ENCODE data around the gene EOGT. TPM values are rescaled to one million over a fixed set of nuclear protein-coding genes. Genes with fewer than 3 reads are reported as not detected.

EOGT gene
- polyA plus RNA-seq, 3 donors from 2014 or later: 3.2 to 4.4 (median 3.9) TPM

DNA sequence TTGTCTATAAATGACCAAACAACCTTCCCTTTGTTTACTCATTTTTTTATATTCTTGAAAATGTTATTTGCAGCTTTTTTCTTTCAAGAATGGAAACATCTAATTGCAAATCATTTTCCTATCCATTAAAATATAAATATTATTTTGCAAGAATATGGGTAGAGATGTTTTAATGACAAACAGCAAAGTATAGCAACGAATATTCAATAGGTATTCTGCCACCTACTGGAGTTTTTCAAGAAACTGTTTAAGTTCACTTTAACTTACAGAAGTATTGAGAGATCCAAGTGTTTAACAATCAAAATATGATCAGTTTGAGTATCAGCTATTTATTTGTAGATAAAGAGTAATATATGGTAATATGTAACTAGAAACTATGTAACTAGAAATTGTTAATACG is 6.9 kb upstream of the EOGT start:
- H3K36me3 Mint-ChIP-seq: peaks cover 5 to 26% (median 7%) of the 10 kb centered on the region in 3 donors
- no peak for DNase-seq
- no peaks in the 10 kb centered on the region for H3K27me3 Mint-ChIP-seq (ENCODE audit: low read depth in 3 of 3)
- H3K9me3 Mint-ChIP-seq: no peaks in the 10 kb centered on the region
- H3K27ac Mint-ChIP-seq: no peak overlapping the region
- no peak overlapping the region for H3K4me3 Mint-ChIP-seq
- no peaks in the 10 kb centered on the region for H3K4me1 Mint-ChIP-seq

DNA sequence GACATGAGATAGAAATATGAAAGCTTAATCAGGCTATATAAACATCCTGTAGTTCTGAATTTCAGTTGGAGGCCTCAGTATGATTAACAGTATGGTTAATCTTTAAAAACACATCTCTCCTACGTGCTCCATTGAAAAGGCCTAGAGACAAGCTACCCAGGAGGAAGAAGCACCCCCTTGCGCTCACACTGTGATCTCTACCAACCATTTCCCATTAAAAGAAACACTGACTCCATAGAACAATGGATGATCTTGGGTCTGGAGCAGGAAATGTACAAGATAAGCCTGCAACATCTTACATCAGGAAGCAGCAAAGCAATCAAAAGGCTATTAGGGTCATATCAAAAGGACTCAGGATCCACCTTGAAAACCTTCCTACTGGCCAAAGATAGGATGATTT is 3.4 kb upstream of the EOGT start:
- H3K4me1 Mint-ChIP-seq: peaks cover 11 to 23% of the 10 kb centered on the region in 2 donors
- DNase-seq: no peak
- H3K27ac Mint-ChIP-seq: peak overlapping the region in 1 of 6 donors; percentile 31
- H3K36me3 Mint-ChIP-seq: peaks cover 0 to 17% (median 0%) of the 10 kb centered on the region in 3 donors
- peaks cover 0 to 2% (median 2%) of the 10 kb centered on the region in 3 donors for H3K27me3 Mint-ChIP-seq (ENCODE audit: low read depth in 3 of 3)
- no peak overlapping the region for H3K4me3 Mint-ChIP-seq
- H3K9me3 Mint-ChIP-seq: no peaks in the 10 kb centered on the region

DNA sequence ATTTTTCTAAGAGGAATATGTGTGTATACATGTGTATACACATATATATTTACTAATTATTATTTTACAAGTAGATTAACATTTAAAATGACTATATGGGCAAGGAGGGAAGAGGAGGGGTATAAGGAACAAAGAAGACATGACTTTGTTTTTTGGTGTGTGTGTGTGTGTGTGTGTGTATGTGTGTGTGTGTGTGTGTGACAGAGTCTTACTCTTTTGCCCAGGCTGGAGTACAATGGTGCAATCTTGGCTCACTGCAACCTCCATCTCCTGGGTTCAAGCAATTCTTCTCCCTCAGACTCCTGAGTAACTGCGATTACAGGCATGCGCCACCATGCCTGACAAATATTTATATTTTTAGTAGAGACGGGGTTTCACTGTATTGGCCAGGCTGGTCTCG is 2.6 kb upstream of the EOGT start:
- Mint-ChIP-seq H3K27me3 (ENCODE audit: low read depth in 3 of 3) (peaks cover 0 to 2% (median 2%) of the 10 kb centered on the region in 3 donors), H3K9me3 (no peaks in the 10 kb centered on the region), H3K27ac (no peak overlapping the region)

DNA sequence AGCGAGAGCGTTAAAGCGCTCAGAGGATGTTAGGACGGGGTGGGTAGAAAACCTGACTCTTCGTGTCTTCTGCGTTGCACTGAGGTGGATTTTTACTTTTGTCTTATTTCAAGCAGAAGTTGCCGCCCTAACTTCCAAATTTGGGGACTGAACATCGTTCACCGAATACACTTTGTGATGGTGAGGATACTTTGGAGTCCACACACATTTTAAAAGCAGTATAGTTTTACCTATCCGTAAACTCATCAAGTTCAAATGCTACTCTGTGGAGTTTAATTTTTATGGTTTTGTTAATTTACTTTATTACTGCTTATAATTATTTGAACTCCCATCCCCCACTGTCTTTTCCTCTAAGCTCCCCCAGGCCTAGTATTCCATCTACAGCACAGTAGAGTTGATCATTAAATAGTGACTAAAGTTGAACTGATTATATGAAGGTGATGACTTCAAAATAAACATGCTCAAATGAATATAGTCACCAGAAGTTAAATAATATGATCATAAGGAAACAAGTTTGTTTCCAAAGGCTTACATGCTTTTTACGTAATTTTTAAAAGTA is 617 bp upstream of the EOGT start:
- H3K4me1 Mint-ChIP-seq: peaks cover 11 to 25% of the 10 kb centered on the region in 2 donors
- H3K4me3 Mint-ChIP-seq: peak overlapping the region; percentile 76 to 86 (median 79)
- no peaks in the 10 kb centered on the region for H3K9me3 Mint-ChIP-seq
- H3K36me3 Mint-ChIP-seq: peaks cover 0 to 11% (median 0%) of the 10 kb centered on the region in 3 donors
- H3K27me3 Mint-ChIP-seq (ENCODE audit: low read depth in 3 of 3): peaks cover 0 to 2% (median 2%) of the 10 kb centered on the region in 3 donors
- H3K27ac Mint-ChIP-seq: peak overlapping the region in 5 of 6 donors; percentile 12 to 71 (median 44)
- no peak for DNase-seq

More for the DNA sequence above, 2.6 kb upstream of the EOGT start:
- H3K4me3 Mint-ChIP-seq: no peak overlapping the region
- peaks cover 11 to 25% of the 10 kb centered on the region in 2 donors for H3K4me1 Mint-ChIP-seq
- peaks cover 0 to 14% (median 0%) of the 10 kb centered on the region in 3 donors for H3K36me3 Mint-ChIP-seq
- no peak for DNase-seq

DNA sequence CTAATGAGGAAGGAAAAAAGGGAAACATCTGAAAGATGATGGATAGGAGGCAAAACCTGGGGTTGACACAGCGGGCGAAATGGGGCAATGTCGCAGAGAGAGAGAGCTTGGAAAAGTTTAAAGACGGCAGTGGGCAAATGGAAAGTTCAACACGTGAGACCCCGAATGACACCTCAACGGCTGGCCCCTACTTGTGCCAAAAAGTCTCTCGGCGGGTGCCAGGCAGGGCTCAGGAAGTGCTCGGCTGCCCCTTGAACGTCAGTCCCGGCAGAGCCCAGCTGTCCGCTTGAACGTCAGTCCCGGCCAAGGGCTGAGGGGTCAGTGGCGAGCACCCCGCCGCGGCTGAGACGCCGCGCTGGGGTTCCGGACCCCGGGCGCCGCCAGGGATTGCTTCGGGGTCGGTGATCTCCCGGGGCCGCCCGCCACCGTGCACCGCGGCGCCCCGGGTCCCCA is 658 bp downstream of the EOGT start:
- peak in 2 of 3 donors; percentile 21 to 31 for DNase-seq
- H3K27ac Mint-ChIP-seq: peak overlapping the region; percentile 40 to 94 (median 82)
- H3K4me1 Mint-ChIP-seq: peaks cover 11 to 25% of the 10 kb centered on the region in 2 donors

DNA sequence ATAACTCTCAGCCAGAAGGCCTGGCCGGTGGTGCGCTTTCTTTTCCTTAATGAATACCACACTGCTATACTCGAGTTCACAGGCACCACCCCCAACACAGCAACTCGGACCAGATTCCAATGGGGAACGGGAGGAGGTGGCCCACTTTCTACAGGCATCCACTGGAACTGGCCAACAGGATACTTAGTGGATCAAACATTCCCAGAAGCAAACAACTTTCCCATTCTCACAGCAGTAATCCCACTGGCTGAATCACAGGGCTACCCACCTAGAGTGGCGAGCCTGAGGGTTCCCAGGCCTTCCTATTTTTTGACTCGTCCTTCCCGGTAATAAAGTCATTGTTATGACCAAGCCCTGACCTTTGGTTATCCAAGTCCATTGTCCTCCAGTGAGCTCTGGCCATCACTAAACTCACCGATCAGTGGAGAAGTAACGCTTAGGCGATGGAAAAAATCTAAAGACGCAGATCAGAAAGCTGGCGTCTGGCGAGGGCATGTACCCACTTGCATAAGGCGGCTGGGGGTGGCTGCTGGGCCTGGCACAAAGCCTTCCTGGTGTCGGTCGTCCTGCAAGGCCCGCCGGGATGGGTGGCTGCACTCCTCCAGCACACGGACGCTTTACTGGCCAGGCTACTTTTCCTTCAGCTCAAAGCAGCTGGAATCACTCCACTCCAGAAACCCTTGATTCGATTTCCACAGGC is 1.2 kb downstream of the EOGT start:
- Mint-ChIP-seq H3K36me3 (peaks cover 0 to 4% (median 0%) of the 10 kb centered on the region in 3 donors), H3K4me1 (peaks cover 11 to 25% of the 10 kb centered on the region in 2 donors), H3K27me3 (ENCODE audit: low read depth in 3 of 3) (peaks cover 0 to 2% (median 2%) of the 10 kb centered on the region in 3 donors), H3K4me3 (peak overlapping the region; percentile 86 to 93 (median 91)), H3K9me3 (no peaks in the 10 kb centered on the region), H3K27ac (peak overlapping the region; percentile 40 to 94 (median 82))
- DNase-seq: no peak

More for the DNA sequence above, 658 bp downstream of the EOGT start:
- H3K4me3 Mint-ChIP-seq: peak overlapping the region; percentile 86 to 93 (median 91)
- H3K36me3 Mint-ChIP-seq: peaks cover 0 to 4% (median 0%) of the 10 kb centered on the region in 3 donors
- peaks cover 0 to 2% (median 2%) of the 10 kb centered on the region in 3 donors for H3K27me3 Mint-ChIP-seq (ENCODE audit: low read depth in 3 of 3)
- no peaks in the 10 kb centered on the region for H3K9me3 Mint-ChIP-seq

DNA sequence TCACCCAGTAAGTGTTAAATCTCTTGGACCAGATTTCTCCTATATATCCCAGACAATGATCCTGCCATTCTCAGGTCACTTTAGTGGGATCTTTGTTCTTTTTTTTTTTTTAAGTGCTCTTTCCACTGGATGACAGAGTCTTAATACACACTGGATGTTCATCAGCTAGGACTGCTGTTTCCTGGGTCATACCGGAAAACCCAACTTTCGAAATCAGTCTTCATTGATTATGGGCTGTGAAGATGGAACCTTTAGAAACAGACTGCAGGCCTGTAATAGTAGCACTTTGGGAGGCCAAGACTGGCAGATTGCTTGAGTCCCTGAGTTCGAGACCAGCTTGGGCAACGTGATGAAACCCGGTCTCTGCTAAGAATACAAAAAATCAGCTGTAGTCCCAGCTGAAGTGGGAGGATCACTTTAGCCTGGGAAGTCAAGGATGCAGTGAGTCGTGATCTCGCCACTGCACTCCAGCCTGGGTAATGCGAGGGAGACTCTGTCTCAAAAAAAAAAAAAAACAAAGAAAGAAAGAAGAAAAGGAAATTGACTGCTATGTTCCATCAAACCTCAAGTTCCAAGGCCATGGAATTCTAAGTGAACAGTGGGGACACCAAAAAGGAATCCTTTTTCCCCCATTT is 2.3 kb downstream of the EOGT start:
- Mint-ChIP-seq H3K4me1 (peaks cover 11 to 25% of the 10 kb centered on the region in 2 donors), H3K4me3 (peak overlapping the region in 4 of 5 donors; percentile 18 to 47 (median 31)), H3K27ac (peak overlapping the region in 1 of 6 donors; percentile 49), H3K36me3 (peaks cover 0 to 3% (median 0%) of the 10 kb centered on the region in 3 donors), H3K27me3 (ENCODE audit: low read depth in 3 of 3) (peaks cover 0 to 2% (median 2%) of the 10 kb centered on the region in 3 donors), H3K9me3 (no peaks in the 10 kb centered on the region)
- DNase-seq: no peak

DNA sequence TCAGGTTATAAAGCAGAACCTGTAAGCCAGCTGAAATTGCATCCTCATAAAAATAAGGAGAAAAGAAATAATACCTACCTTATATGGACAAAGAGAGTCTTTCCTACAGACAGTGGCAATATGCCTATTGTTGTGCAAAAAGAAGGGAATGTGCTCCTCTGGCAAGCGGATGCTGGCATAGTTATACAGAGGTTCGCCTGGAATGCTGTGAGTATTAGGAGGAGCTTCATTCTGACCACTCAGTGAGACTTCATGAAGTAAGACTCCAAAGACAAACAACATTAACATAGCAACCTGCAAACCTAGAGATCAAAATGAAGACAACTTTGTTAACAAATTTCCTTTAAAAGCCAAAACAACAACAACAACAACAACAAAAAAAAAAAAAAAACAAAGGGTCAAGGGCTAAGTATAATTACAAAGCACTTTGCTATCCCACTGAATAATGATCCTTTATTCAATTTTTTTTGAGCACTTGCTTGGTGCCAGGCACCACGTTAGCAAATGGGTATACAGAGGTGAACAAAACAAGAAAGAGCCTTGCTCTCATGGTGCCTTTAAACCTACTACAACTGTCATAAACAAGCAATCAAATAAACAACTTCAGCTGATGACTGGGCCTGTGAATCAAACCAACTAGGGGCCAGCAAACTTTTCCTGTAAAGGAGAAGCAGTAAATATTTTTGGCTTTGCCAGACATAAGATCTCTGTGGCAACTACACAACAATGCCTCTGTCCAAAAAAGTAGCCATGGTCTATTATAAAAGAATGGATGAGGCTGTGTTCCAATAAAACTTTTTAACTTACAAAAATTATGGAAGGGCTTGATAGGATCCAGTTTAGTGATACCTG is 3.7 kb downstream of the EOGT start:
- H3K36me3 Mint-ChIP-seq: peaks cover 3 to 14% (median 4%) of the 10 kb centered on the region in 3 donors
- no peak overlapping the region for H3K4me3 Mint-ChIP-seq
- H3K27ac Mint-ChIP-seq: peak overlapping the region in 1 of 6 donors; percentile 75

DNA sequence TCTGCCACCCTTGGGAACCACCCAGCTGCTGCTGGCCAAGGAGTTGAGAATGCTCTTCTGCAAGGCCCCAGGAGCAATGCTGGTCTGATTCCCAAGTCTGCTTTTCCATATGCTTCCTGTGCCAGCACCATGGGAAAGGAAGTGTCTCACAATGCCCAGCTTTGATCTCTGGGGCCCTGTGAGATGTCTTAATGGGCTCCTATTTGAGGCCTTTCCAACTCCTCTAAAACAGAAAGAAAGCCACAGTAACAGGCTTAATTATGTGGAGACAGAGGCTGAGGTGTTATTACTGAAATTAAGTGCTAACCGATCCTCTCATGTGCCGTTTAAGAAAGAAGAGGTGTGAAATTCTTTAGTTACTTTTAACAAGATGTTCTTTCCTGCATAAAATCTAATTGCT is 4.5 kb downstream of the EOGT start:
- Mint-ChIP-seq H3K36me3 (peaks cover 4 to 17% (median 6%) of the 10 kb centered on the region in 3 donors), H3K27me3 (ENCODE audit: low read depth in 3 of 3) (peaks cover 0 to 2% (median 2%) of the 10 kb centered on the region in 3 donors), H3K4me1 (peaks cover 6 to 14% of the 10 kb centered on the region in 2 donors), H3K9me3 (no peaks in the 10 kb centered on the region), H3K4me3 (no peak overlapping the region), H3K27ac (peak overlapping the region in 2 of 6 donors; percentile 31)
- DNase-seq: no peak

More for the DNA sequence above, 3.7 kb downstream of the EOGT start:
- no peak for DNase-seq
- Mint-ChIP-seq H3K27me3 (ENCODE audit: low read depth in 3 of 3) (peaks cover 0 to 2% (median 2%) of the 10 kb centered on the region in 3 donors), H3K4me1 (peaks cover 9 to 19% of the 10 kb centered on the region in 2 donors), H3K9me3 (no peaks in the 10 kb centered on the region)

DNA sequence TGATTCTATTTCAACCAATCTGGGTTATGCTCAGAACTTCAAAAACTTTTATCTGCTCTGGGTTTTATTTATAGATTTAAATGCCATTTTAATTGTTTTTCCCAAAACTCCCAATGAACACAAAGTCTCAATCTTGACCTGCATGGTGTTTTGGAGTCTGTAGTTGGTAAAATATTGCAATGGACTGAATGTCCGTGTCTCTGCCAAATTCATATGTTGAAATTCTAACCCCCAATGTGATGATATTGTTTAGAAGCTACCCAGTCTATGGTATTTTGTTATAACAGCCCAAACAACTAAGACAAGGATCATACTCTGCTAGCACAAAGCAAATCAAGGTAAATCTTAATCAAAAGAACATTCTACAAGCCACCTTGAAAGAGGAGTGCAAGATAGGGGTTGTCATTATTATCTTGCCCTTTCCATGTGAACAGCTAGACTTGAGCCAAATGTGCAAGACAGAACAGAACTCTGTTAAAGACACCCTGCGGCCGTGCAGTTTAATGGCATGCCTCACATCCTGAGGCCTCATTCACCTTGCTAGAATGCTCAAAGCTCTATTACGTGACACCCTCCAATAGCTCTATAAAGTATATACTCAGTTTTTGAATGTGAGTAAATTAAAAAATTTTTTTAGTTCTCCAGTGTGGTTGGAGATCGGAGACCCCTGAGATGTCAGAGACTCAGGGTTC is 7.5 kb downstream of the EOGT start:
- Mint-ChIP-seq H3K27ac (no peak overlapping the region), H3K4me3 (no peak overlapping the region), H3K9me3 (no peaks in the 10 kb centered on the region), H3K27me3 (ENCODE audit: low read depth in 3 of 3) (no peaks in the 10 kb centered on the region), H3K4me1 (no peaks in the 10 kb centered on the region), H3K36me3 (peaks cover 11 to 32% (median 22%) of the 10 kb centered on the region in 3 donors)
- no peak for DNase-seq

DNA sequence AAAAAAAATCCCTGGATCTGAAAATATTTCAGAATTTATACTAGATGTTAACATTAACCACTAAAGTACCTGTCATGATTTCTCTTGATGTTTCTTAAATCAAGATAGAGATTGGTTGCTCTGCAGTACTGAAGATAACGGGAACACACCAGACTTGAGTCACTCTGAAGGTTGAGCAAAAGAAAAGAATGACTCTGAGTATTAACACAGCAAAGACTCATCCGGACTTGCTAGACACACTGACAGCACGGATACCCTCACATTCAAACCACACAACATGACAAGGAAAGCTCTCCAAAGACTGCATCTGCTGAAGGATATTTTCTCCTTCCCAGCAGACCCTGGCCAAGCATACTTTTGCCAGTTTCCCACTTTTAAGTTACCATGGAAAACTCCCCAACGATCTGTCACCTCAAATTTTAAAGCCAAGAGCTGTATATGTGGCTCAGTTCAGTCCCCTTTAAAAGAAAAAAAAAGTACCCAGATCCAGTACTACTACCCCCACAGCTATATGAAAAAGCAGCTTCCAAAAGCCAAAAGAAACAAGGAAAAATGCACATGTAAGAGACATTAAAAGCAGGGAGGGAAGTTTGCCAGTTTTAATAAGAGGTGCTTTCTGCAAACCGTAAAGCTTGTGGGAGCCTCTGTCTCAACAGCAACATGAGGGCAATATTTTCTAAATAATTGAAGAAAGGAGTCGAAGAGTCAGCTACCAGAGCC is 8.3 kb downstream of the EOGT start:
- no peak overlapping the region for H3K4me3 Mint-ChIP-seq

DNA sequence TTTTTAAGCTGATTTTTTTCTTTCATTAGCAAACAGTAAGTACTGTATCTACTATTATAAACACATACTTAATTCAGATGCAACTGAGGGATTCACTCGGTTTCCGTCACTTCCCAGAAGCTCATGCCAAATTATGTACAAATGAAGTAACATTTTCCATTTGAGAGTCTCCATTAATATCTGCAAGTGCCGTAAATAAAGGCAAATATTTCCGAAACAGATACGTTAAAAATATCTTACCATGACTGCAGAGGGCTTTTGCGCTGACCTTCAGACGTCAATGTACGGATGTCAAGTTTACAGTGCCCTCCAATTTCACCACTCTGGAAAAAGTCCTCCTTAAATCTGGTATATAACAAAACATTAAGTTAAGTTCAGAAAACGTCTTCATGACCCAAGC is 9.3 kb downstream of the EOGT start:
- peaks cover 14 to 32% (median 22%) of the 10 kb centered on the region in 3 donors for H3K36me3 Mint-ChIP-seq
- no peaks in the 10 kb centered on the region for H3K27me3 Mint-ChIP-seq (ENCODE audit: low read depth in 3 of 3)
- H3K4me3 Mint-ChIP-seq: no peak overlapping the region
- DNase-seq: no peak
- no peak overlapping the region for H3K27ac Mint-ChIP-seq
- no peaks in the 10 kb centered on the region for H3K4me1 Mint-ChIP-seq
- H3K9me3 Mint-ChIP-seq: no peaks in the 10 kb centered on the region

More for the DNA sequence above, 8.3 kb downstream of the EOGT start:
- Mint-ChIP-seq H3K27ac (no peak overlapping the region), H3K27me3 (ENCODE audit: low read depth in 3 of 3) (no peaks in the 10 kb centered on the region), H3K9me3 (no peaks in the 10 kb centered on the region), H3K36me3 (peaks cover 11 to 32% (median 22%) of the 10 kb centered on the region in 3 donors), H3K4me1 (no peaks in the 10 kb centered on the region)
- DNase-seq: no peak
